Ishikawa (cell line): ENCODE results near the gene RGS6.

Experiments used
- CEBPB ChIP-seq: IDR thresholded peaks from 2 replicates; pipeline ENCODE4 v1.6.1; 2012
- CREB1 ChIP-seq: IDR thresholded peaks from 2 replicates; pipeline ENCODE4 v1.6.1; 2012; ENCODE audit warnings: low read depth
- EGR1 ChIP-seq: IDR thresholded peaks from 2 replicates; pipeline ENCODE4 v1.6.1; 2012
- EP300 ChIP-seq: IDR thresholded peaks from 2 replicates; pipeline ENCODE4 v1.6.1; 2012; ENCODE audit warnings: borderline replicate concordance
- FOXM1 ChIP-seq: IDR thresholded peaks from 2 replicates; pipeline ENCODE4 v1.6.1; 2012; ENCODE audit warnings: low read depth, borderline replicate concordance
- NFIC ChIP-seq: IDR thresholded peaks from 2 replicates; pipeline ENCODE4 v1.6.1; 2012
- RAD21 ChIP-seq: IDR thresholded peaks from 2 replicates; pipeline ENCODE4 v1.6.1; 2012; ENCODE audit warnings: low read depth
- TAF1 ChIP-seq: IDR thresholded peaks from 2 replicates; pipeline ENCODE4 v1.6.1; 2012; ENCODE audit warnings: low read depth, mild to moderate bottlenecking
- TCF12 ChIP-seq: IDR thresholded peaks from 2 replicates; pipeline ENCODE4 v1.6.1; 2012; ENCODE audit warnings: low read depth
- TEAD4 ChIP-seq: IDR thresholded peaks from 2 replicates; pipeline ENCODE4 v1.6.1; 2012
- YY1 ChIP-seq: IDR thresholded peaks from 2 replicates; pipeline ENCODE4 v1.6.1; 2012; ENCODE audit warnings: low read depth
- ZBTB7A ChIP-seq: IDR thresholded peaks from 2 replicates; pipeline ENCODE4 v1.6.1; 2012; ENCODE audit warnings: low read depth
- TF ChIP-seq, protein P1 (sequence below): IDR thresholded peaks from 2 replicates; pipeline ENCODE4 v1.6.1; 2012
- TF ChIP-seq, protein P2 (sequence below): IDR thresholded peaks from 2 replicates; pipeline ENCODE4 v1.6.1; 2012; ENCODE audit warnings: low read depth, mild to moderate bottlenecking

Gene RGS6

GRCh38 chr14:72049462-72049861 lies 117.2 kb downstream of the RGS6 start:
- TF ChIP-seq CEBPB (no peak), ZBTB7A (no peak), RAD21 (no peak), EGR1 (no peak)

GRCh38 chr14:72052356-72052755 lies 120.1 kb downstream of the RGS6 start:
- TF ChIP-seq ZBTB7A = no peak
- TF ChIP-seq, protein P1, sequence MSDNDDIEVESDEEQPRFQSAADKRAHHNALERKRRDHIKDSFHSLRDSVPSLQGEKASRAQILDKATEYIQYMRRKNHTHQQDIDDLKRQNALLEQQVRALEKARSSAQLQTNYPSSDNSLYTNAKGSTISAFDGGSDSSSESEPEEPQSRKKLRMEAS = no peak
- TF ChIP-seq, protein P2, sequence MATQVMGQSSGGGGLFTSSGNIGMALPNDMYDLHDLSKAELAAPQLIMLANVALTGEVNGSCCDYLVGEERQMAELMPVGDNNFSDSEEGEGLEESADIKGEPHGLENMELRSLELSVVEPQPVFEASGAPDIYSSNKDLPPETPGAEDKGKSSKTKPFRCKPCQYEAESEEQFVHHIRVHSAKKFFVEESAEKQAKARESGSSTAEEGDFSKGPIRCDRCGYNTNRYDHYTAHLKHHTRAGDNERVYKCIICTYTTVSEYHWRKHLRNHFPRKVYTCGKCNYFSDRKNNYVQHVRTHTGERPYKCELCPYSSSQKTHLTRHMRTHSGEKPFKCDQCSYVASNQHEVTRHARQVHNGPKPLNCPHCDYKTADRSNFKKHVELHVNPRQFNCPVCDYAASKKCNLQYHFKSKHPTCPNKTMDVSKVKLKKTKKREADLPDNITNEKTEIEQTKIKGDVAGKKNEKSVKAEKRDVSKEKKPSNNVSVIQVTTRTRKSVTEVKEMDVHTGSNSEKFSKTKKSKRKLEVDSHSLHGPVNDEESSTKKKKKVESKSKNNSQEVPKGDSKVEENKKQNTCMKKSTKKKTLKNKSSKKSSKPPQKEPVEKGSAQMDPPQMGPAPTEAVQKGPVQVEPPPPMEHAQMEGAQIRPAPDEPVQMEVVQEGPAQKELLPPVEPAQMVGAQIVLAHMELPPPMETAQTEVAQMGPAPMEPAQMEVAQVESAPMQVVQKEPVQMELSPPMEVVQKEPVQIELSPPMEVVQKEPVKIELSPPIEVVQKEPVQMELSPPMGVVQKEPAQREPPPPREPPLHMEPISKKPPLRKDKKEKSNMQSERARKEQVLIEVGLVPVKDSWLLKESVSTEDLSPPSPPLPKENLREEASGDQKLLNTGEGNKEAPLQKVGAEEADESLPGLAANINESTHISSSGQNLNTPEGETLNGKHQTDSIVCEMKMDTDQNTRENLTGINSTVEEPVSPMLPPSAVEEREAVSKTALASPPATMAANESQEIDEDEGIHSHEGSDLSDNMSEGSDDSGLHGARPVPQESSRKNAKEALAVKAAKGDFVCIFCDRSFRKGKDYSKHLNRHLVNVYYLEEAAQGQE = no peak

GRCh38 chr14:72053651-72054050 lies 121.4 kb downstream of the RGS6 start:
- TF ChIP-seq NFIC (no peak), TCF12 (no peak), EGR1 (no peak), ZBTB7A (no peak), RAD21 (no peak), CEBPB (no peak), TAF1 (no peak), CREB1 (no peak), FOXM1 (no peak)
- TF ChIP-seq, protein P1 = no peak

DNA sequence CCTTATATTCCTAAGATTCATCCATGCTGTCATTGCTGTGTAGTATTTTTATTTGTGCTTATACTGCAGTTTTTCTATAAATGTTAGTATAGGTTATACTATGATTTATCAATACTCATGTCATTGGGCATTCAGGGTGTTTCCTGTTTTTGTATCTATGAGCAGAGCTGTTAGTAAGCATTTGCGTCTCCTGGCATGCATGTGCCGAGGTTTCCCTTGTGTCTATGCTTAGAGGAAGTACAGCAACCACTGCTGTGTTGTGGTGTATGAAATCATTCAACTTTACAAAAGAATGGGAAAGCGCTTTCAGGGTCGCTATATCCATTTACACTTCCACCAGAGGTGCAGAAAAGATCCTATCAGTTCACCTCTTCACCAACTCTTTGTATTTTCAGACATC lies 122.7 kb downstream of the RGS6 start:
- TF ChIP-seq TCF12 (no peak), ZBTB7A (no peak), NFIC (no peak)
- TF ChIP-seq, protein P2 = no peak

DNA sequence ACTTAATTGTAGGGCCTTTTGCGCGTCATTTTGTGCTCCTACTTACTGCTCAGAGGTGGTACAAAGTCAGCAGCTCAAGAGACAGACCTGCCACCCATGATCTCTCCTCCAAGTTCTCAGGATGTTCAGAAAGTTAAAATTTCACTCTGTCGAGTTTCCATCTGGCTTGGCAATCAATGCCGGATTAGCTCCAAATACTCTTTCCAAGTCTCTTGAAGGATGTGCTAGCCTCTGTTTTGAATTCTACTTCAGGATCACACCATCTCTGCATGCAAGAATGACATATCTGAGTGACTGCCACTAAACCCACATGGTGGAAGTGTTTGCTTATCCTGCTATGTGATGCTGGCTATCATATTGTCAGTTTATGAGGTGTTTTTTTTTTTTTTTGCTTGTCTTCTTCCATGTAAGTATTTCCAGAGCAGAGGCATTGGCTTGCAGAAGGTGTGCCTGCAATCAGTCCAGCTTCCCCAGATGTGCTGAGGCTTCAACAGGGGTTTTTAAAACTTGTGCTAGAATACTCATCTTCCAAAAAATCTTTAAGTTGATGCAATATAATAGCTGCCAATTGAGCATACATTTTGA lies 125.6 kb downstream of the RGS6 start:
- TF ChIP-seq TAF1 = no peak
- TF ChIP-seq NFIC = no peak
- TF ChIP-seq TCF12 = no peak
- TF ChIP-seq, protein P1 = no peak
- no peak for TF ChIP-seq ZBTB7A
- TF ChIP-seq, protein P2 = no peak
- TF ChIP-seq EGR1 = no peak
- no peak for TF ChIP-seq TEAD4
- no peak for TF ChIP-seq CREB1
- TF ChIP-seq EP300 = no peak
- TF ChIP-seq YY1 = no peak

DNA sequence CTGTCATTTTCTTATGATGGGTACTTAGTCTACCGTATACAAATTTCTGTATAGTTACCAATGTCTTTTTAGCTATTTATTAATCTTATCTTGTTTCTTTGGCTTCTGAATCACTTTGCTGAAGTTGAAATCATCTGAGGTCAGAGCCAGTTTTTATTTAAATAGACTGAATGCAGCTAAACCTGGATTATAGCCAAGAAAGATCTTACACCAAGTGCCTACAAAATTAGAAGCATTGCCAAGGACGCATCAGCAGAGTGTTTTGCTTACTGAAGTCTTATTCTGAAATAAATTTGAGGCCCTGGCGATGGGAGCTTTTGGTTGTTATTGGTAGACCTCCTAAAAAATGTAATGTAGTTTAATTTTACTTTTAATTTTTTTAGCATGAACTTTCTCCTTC lies 128.2 kb downstream of the RGS6 start:
- TF ChIP-seq NFIC (no peak), TCF12 (no peak), ZBTB7A (no peak), FOXM1 (no peak), EGR1 (no peak), TAF1 (no peak)
- TF ChIP-seq, protein P1 = no peak
